Kidney glomerular epithelial cell (primary cell): ENCODE results near the gene CCDC88C.
"Not testable (repeated sequence)": the region's sequence is repeated elsewhere in the genome, so short reads cannot be mapped to it uniquely, and the experiment has no call there.

Experiments
- DNase-seq: peaks from one replicate; lab custom pipeline; 2025; lab: John Stamatoyannopoulos, UW

Gene CCDC88C

GRCh38 chr14:91418387-91419043 is 895 bp upstream of the CCDC88C start:
- peak; percentile 25 for DNase-seq

DNA sequence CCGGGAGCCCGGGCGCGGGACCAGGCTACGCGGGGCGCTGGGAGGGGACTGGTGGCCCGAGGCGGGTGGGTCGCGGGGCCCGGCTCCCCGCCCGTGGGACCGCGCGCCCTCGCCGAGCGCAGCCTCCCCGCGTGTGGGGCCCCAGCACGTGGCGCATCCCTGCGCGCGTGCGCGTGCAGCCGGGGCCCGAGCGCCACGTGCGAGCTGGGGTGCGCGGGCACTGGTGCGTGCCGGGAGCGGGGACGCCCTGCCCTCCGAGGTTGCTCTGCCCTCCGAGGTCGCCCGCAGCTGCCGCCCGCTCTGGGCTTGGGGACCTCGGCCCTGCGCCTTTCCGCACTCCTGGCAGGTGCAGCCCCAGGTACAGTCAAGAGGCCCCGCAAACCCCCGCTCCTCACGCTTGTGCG is 365 bp upstream of the CCDC88C start:
- DNase-seq: no peak

DNA sequence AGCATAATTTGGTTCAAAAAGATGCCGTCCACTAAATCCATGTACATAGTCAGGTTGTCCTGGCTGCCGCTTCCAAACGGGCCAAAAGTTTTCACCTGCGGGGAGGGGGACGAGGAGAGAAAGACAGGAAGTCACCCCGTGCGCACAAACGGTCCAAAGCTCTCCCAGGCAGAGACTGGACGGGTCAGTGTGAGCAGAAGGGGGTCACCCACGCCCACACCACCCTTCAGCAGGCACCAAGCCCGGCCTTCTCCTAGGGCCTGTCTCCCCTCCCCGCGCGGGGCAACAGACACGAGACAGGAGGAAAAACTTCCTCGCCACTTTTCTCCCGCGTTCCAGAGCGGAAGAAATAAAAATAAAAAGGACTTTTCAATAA is 888 bp downstream of the CCDC88C start:
- DNase-seq: no peak

- peak; percentile 9 for DNase-seq
Observed at GRCh38 chr14:91415794-91416743, 1.6 kb downstream of the CCDC88C start.

- no peak for DNase-seq
Observed at GRCh38 chr14:91414475-91414833, 3.2 kb downstream of the CCDC88C start.

GRCh38 chr14:91413547-91414474 is 3.8 kb downstream of the CCDC88C start:
- no peak for DNase-seq

DNA sequence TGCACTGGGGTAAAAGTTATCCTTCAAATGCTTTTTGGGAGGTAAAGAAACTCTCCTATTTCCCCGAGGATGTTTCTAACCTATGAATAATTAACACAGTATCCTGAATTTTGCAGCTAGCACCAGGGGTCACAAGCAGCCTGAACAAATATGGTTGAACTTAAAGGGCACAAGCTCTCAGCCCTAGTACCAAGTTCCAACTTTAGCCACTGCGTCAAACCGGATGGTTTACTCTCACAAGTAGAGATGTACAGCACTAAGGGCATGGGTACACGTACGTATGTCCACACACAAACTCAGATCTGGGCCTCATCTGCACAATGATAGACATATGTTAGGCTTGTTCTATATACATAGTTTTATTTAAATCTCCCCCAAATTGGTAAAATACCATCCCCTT is 4.7 kb downstream of the CCDC88C start:
- DNase-seq: no peak

- DNase-seq: no peak
Observed at GRCh38 chr14:91410771-91411536, 6.7 kb downstream of the CCDC88C start.

DNA sequence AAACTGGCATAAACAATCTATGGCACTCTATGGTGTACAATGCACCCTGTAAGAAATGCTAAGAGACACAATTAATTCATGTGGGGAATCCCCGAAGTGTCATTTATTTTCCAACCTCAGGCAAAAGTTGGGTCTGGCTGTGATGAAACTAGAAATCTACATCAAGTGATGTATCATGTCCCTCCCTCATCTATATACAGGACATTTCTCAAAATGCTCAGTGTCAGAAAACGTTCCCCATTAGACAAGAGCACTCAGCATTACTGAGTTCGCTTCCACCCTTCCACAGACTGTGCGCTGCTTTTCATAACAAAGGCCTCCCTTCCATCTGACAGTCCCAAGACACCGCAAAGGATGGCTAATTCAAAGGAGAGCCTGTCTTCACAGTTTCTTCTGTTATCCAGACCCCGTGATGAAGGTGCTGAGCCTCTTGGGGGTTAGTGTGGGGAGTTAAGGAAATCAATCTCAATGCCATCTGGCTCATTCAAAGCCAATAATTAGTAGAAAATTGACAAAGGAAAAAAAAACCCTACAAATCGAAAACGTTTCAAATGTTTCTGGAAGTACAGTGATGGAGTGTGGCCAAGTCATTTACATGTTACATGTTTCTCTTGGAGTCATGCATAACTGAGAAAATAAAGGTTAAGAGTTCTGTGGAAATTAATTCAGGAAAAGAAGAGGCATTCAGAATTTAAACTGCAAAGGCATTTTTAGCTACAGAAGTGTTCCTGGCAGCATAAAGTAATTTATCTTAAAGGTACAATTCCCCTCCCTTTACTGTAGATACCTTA is 7.5 kb downstream of the CCDC88C start:
- no peak for DNase-seq

DNA sequence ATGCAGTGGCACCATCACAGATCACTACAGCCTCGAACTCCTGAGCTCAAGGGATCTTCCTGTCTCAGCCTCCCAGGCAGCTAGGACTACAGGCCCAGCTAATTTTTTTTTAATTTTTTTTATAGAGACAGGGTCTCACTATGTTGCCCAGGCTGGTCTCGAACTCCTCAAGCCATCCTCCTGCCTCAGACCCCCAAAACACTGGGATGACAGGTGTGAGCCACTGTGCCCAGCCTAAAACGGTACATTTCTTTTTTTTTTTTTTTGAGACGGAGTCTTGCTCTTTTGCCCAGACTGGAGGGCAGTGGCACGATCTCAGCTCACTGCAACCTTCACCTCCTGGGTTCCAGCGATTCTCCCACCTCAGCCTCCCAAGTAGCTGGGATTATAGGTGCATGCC is 8.4 kb downstream of the CCDC88C start:
- DNase-seq: not testable (repeated sequence)

DNA sequence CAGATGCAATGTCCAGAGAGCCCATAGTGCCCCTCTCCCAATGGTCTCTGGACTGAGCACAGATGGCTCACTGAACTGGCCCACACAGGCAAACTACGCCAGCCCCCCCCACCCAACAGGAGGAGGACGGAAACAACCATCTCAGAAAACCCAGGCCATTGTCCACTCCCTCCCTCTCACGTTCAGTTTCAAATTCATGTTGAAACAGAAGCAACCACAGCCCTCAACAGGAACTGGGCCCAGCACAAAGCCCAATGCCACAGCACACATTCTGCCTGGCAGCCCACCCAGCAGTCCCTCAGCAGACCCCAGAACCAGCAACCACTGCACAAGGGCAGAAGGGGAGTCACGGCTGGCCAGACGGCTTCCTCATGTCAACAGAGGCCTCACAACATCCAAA is 10.6 kb downstream of the CCDC88C start:
- no peak for DNase-seq

GRCh38 chr14:91406451-91406850 is 11.2 kb downstream of the CCDC88C start:
- no peak for DNase-seq

- no peak for DNase-seq
Observed at GRCh38 chr14:91405724-91406435, 11.7 kb downstream of the CCDC88C start.

DNA sequence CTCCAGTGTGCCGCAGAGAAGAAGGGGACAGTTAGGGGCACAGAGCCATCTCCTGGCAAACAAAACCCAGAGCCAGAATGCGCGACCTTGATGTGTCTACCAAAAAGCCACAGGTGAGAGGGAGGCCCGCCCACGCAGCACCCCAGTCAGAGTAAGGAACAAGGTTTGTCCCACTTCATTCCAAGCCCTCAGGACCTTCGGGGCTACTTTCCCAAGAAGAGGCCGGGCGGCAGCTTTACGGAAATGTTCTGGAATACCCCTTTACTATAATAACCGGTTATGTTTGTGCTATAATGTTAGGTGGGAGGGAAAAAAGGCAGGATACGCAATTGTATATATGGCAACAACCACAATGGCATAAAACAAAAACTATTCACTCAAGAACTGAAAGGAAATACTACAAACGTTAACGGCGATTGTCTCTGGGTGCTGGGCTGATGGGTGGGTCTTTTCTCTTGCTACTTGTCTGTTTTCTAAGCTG is 12.3 kb downstream of the CCDC88C start:
- DNase-seq: no peak

GRCh38 chr14:91402771-91403600 is 14.6 kb downstream of the CCDC88C start:
- DNase-seq: no peak

GRCh38 chr14:91402348-91402747 is 15.3 kb downstream of the CCDC88C start:
- DNase-seq: no peak

GRCh38 chr14:91401751-91402150 is 15.9 kb downstream of the CCDC88C start:
- DNase-seq: no peak

DNA sequence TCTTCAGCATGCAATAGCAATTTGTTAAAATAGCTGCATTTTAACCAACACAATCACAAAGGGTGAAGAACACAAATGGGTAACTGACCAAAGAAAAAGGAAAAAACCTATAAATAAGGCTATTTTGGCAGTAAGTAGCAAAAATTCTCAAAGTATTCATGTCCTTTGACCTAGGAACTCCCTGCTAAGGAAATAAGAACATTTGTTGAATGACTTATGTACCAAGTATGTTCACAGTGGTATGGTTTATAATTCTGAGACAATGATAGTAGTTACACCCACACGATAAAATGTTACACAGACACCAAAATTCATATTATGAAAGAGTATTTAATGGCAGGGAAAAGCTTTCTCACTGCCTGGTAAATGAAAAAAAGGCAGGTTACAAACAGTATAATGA is 16.9 kb downstream of the CCDC88C start:
- DNase-seq: peak; percentile 2
